ENCODE results near the gene KIAA0753.

DNA sequence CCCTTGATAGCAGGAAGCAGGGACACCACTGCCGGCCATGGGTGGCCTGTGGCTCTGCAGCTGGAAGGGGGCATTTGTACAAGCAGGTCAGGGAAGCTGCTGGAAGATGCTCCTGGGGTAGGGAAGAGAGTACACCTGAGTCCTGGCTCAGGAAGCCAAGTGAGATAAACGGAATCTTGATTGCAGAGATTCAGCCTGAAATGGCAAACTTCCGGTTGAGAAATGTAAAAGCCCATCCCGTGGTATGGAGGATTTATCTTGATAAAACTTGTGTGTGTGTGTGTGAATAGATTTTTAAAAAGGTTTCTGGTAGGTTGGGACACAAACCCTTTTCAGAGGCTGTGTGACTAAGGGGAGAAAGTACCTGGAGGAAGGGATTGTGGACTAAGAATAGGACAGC lies 40.7 kb upstream of the KIAA0753 start:
- TF ChIP-seq CTCF (IDR thresholded peaks at IDR 0.05; ENCODE audit: low read depth, low read length) (no peak), POLR2A (IDR thresholded peaks at IDR 0.05; ENCODE audit: extremely low read depth, insufficient read length) (no peak), MAX (IDR thresholded peaks at IDR 0.05; ENCODE audit: low read depth, low read length) (no peak), MYC (IDR thresholded peaks at IDR 0.05; ENCODE audit: low read depth, low read length) (no peak)

All from NB4 (cell line).